ENCODE results near the gene CD52. TPM values are rescaled to one million over a fixed set of nuclear protein-coding genes. Genes with fewer than 3 reads are reported as not detected.

Gene CD52
- total RNA-seq, 1 donor from 2014 or later, result not detected

Other genes starting within 250 kb of the CD52 start
- 5.1 and 5.9 TPM in 2 replicates for gene PDIK1L, start 206.1 kb upstream of the CD52 start, total RNA-seq
- gene FAM110D, start 158.9 kb upstream of the CD52 start, total RNA-seq, result not detected in 2 replicates
- not detected in 2 replicates for gene C1orf232, start 149.0 kb upstream of the CD52 start, total RNA-seq
- 25.6 and 27.8 TPM in 2 replicates for gene ZNF593, start 148.1 kb upstream of the CD52 start, total RNA-seq
- gene ZNF593OS, start 146.1 kb upstream of the CD52 start, total RNA-seq, result not detected in 2 replicates
- gene CNKSR1, start 140.5 kb upstream of the CD52 start, total RNA-seq, result 0.36 and 0.62 TPM in 2 replicates
- gene CATSPER4, start 127.4 kb upstream of the CD52 start, total RNA-seq, result not detected in 2 replicates
- gene CEP85, start 83.8 kb upstream of the CD52 start, total RNA-seq, result 13.0 and 22.6 TPM in 2 replicates
- gene SH3BGRL3, start 37.9 kb upstream of the CD52 start, total RNA-seq, result 49.0 and 51.4 TPM in 2 replicates
- 4.2 and 4.5 TPM in 2 replicates for gene UBXN11, start 11.3 kb upstream of the CD52 start, total RNA-seq
- not detected in 2 replicates for gene CRYBG2, start 36.2 kb downstream of the CD52 start, total RNA-seq
- not detected in 2 replicates for gene ZNF683, start 54.8 kb downstream of the CD52 start, total RNA-seq
- not detected in 2 replicates for gene LIN28A, start 92.9 kb downstream of the CD52 start, total RNA-seq
- 51.6 and 55.3 TPM in 2 replicates for gene DHDDS, start 114.4 kb downstream of the CD52 start, total RNA-seq
- 250 and 254 TPM in 2 replicates for gene HMGN2, start 154.5 kb downstream of the CD52 start, total RNA-seq
- gene RPS6KA1, start 211.8 kb downstream of the CD52 start, total RNA-seq, result 1.4 and 7.2 TPM in 2 replicates